Thymus (tissue), 11 donors: Measurements from ENCODE around the gene SPRR2F. TPM values are rescaled to one million over a fixed set of nuclear protein-coding genes. Genes with fewer than 3 reads are reported as not detected.
"Not testable (repeated sequence)": the region's sequence is repeated elsewhere in the genome, so short reads cannot be mapped to it uniquely, and the experiment has no call there.

Source experiments
- DNase-seq, 9 donors: peaks; one replicate each; pipeline ENCODE4 v3.0.0-alpha.2; 2013; ENCODE audit warnings: low spot score in 9 of 9, low read depth in 6 of 9, missing footprints in 1 of 9
- H3K27ac ChIP-seq, 2 donors: one replicate each; pipeline ENCODE4 v1.5.1; 2013; ENCODE audit warnings: control low read depth in 1 of 2, low read depth in 1 of 2, low read length in 1 of 2, mild to moderate bottlenecking in 1 of 2, moderate library complexity in 1 of 2
- H3K27me3 ChIP-seq, 2 donors: one replicate each; pipeline ENCODE4 v1.5.1; 2013; ENCODE audit warnings: low read length in 1 of 2; ENCODE audit not compliant: control insufficient read depth in 2 of 2, insufficient read depth in 1 of 2
- H3K36me3 ChIP-seq, 2 donors: one replicate each; pipeline ENCODE4 v1.5.1; 2013; ENCODE audit warnings: low read length in 1 of 2, mild to moderate bottlenecking in 1 of 2, moderate library complexity in 1 of 2; ENCODE audit not compliant: control insufficient read depth in 2 of 2, insufficient read depth in 2 of 2
- H3K4me1 ChIP-seq, 2 donors: one replicate each; pipeline ENCODE4 v1.5.1; 2013; ENCODE audit warnings: low read length in 2 of 2; ENCODE audit not compliant: control insufficient read depth in 2 of 2, insufficient read depth in 2 of 2
- H3K4me3 ChIP-seq, 2 donors: one replicate each; pipeline ENCODE4 v1.5.1; 2013; ENCODE audit warnings: low read length in 2 of 2, control low read depth in 1 of 2, mild to moderate bottlenecking in 1 of 2
- H3K9me3 ChIP-seq, 2 donors: one replicate each; pipeline ENCODE4 v1.5.1; 2013; ENCODE audit warnings: low read length in 1 of 2, mild to moderate bottlenecking in 1 of 2; ENCODE audit not compliant: control insufficient read depth in 2 of 2, insufficient read depth in 1 of 2
- WGBS: extraction: QIAGEN DNeasy Blood & Tissue Kit; methylation state at CpG from one replicate; pipeline ENCODE4 v1.1.7; 2013; 5-methylcytosine and 5-hydroxymethylcytosine counted together
- polyA plus RNA-seq: library from polyadenylated mRNA; stranded (reverse); fragments of 200-250 nt; gene quantifications from one replicate; pipeline ENCODE4 v1.2.3, GENCODE V29; 2013
- total RNA-seq: library from RNA; stranded (reverse); fragments of 120-200 nt; gene quantifications from one replicate; pipeline ENCODE4 v1.2.4, GENCODE V29; 2013
- donor health status: healthy.

The SPRR2F gene
- total and polyA plus RNA-seq, 2 donors = 0.09 to 0.94 TPM

DNA sequence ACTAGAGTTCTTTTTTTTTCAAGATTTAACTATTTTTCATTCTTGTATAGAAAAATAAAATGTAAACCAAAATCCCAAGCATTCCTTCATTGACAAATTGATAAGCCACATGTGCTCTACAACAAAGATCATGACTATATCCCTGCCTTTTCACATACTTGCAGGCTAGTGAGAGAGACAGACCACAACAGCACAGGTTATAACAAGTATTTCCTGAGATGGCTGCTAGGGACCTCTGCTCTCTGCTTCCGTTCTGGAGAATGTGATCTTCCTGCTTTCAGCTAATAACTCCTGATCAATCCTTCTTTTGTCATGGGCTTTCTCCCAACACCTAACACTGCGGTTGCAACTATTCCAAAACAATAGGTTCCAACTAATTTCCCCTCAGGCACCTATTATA, 14.0 kb upstream of the SPRR2F start:
- no peaks in the 10 kb centered on the region for H3K9me3 ChIP-seq
- no peak for DNase-seq
- H3K27ac ChIP-seq = no peak overlapping the region
- no peak overlapping the region for H3K4me3 ChIP-seq
- no peaks in the 10 kb centered on the region for H3K27me3 ChIP-seq
- WGBS = 67% methylated on average over 2 of the region's 2 CpGs
- H3K36me3 ChIP-seq = no peaks in the 10 kb centered on the region
- H3K4me1 ChIP-seq = no peaks in the 10 kb centered on the region

DNA sequence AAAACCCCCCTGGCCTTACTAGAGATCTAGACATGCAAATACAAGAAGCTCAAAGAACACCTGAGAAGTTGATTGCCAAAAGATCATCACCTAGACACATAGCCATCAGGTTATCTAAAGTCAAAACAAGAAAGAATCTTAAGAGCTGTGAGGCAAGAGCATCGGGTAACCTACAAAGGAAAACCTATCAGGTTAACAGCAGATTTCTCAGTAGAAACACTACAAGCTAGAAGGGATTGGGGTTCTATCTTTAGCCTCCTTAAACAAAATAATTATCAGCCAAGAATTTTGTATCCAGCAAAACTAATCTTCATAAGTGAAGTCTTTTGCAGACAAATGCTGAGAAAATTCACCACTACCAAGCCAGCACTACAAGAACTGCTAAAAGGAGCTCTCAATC, 12.2 kb upstream of the SPRR2F start:
- H3K4me1 ChIP-seq = no peaks in the 10 kb centered on the region
- 98% methylated on average over 1 of the region's 1 CpG for WGBS
- H3K9me3 ChIP-seq = no peaks in the 10 kb centered on the region
- no peak overlapping the region for H3K27ac ChIP-seq
- H3K4me3 ChIP-seq = no peak overlapping the region
- no peaks in the 10 kb centered on the region for H3K27me3 ChIP-seq
- H3K36me3 ChIP-seq = no peaks in the 10 kb centered on the region
- DNase-seq = no peak

DNA sequence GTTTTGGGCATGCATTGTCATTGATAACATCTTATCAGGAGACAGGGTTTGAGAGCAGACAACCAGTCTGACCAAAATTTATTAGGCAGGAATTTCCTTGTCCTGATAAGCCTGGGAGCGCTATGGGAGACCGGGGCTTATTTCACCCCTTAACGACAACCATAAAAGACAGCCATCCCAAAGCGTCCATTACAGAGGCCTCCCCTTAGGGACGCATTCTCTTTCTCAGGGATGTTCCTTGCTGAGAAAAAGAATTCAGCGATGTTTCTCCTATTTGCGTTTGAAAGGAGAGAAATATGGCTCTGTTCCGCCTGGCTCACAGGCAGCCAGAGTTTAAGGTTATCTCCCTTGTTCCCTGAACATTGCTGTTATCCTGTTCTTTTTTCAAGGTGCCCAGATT, 10.5 kb upstream of the SPRR2F start:
- not testable (repeated sequence) for H3K9me3 ChIP-seq, H3K36me3 ChIP-seq, H3K27ac ChIP-seq, H3K4me3 ChIP-seq, DNase-seq, H3K27me3 ChIP-seq, H3K4me1 ChIP-seq
- WGBS = 85% methylated on average over 8 of the region's 8 CpGs

DNA sequence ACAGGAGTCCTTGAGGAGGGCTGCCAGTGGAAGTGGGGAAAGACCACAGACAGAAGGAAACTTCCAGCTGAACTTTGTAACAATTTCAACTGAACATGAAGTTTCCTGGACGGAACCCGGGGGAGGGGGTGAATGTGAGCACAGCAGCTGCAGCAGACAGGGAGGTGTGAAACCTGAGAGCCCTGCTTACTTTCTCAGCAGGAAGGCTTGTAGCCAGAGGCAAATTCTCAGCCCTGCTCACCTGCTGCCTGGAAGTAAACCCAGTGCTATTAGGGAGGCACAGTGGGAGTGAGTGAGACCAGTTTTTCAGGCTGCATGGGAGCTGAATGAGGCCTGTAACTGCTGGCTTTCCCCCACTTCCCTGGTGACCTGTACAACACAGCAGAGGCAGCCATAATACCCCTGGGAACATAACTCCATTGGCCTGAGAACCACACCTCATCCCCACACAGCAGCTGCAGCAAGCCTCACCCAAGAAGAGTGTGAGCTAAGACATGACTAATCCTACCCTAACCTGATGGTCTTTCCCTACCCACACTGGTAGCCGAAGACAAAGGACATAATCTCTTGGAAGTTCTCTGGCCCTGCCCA, 9.6 kb upstream of the SPRR2F start:
- Histone ChIP-seq H3K4me3 (no peak overlapping the region), H3K27me3 (no peaks in the 10 kb centered on the region), H3K27ac (no peak overlapping the region), H3K4me1 (no peaks in the 10 kb centered on the region), H3K9me3 (no peaks in the 10 kb centered on the region), H3K36me3 (no peaks in the 10 kb centered on the region)
- 61% methylated on average over 3 of the region's 3 CpGs for WGBS
- peak in 1 of 9 donors; percentile 7 for DNase-seq

DNA sequence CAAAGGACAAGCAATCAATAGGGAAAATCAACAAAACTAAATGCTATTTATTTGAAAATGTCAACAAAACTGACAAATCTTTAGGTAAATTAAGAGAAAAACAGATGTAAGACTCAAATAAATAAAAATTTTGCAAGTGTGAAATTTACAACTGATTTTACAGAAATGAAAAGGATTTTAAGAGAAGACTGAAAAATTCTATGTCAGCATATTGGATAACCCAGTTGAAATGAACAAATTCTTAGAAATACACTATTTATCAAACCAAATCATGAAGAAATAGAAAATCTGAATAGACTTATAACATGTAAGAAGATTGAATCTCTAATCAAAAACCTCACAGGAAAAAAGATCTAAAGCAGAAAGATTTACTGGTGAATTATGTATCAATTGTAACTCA, 7.6 kb upstream of the SPRR2F start:
- no peaks in the 10 kb centered on the region for H3K36me3 ChIP-seq
- no peak for DNase-seq
- no peaks in the 10 kb centered on the region for H3K27me3 ChIP-seq
- H3K4me1 ChIP-seq = no peaks in the 10 kb centered on the region
- H3K27ac ChIP-seq = no peak overlapping the region
- H3K4me3 ChIP-seq = no peak overlapping the region
- no peaks in the 10 kb centered on the region for H3K9me3 ChIP-seq

DNA sequence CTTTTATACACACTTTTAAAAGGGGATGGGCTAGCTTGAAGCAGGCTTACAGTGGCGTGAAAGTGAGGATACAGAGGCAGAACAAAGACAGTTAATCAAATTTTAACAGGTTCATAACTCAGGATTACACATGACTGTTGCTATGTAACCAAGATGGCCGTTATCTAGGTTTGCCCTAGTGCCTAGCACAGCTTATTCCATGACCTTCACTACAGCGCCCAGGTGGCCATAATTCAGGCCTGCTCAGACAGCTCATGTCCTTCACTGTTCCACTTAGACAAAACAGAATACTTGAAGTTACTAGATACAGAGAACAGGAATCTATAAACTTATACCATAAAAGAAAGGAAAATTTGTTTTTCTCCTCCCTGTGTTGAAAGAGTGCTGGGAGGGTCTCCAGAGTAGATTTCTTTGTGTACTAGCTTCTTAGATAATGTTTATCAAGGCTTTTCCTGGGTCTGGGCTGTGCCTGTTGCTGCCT, 6.2 kb upstream of the SPRR2F start:
- Histone ChIP-seq H3K27me3 (no peaks in the 10 kb centered on the region), H3K9me3 (no peaks in the 10 kb centered on the region), H3K4me1 (no peaks in the 10 kb centered on the region), H3K27ac (no peak overlapping the region), H3K4me3 (no peak overlapping the region), H3K36me3 (no peaks in the 10 kb centered on the region)
- WGBS = 82% methylated on average over 3 of the region's 3 CpGs
- no peak for DNase-seq

DNA sequence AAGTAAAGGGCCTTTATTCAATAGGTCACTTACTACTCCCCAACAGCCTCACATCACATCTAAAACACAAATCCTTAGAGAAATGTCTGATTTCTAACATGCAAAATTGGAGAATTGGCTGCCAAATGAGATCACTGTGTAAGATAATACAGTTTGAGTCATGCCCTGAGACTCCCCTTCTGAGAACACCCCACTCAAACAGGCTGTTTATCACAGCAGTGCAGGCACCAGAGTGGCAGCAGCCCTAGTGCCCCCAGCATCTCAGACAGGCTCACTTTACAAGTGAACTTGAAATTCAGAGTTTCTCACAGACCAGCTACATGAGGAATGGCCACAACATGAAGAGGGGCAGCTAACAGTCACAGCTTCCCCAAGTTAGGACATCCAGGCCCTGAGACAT, 1.9 kb upstream of the SPRR2F start:
- not testable (repeated sequence) for H3K27me3 ChIP-seq, H3K4me1 ChIP-seq, H3K4me3 ChIP-seq

DNA sequence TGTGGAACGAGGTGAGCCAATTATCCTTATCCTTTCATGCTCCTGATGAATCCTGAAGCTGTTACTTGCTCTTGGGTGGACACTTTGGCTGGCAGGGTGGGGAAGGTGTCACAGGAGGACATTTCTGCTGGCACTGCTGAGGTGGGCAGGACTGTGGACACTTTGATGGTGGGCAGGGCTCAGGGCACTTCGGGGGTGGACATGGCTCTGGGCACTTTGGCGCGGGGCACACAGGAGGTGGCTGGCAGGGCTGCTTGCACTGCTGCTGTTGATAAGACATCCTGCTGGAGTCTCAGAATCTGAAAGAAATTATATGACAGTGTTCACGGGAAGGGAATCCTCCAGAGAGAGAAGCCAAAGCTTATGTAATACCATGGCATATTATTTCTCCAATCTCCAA, 862 bp downstream of the SPRR2F start:
- not testable (repeated sequence) for H3K4me3 ChIP-seq, H3K4me1 ChIP-seq, H3K27ac ChIP-seq, H3K36me3 ChIP-seq, H3K27me3 ChIP-seq, DNase-seq, H3K9me3 ChIP-seq
- 89% methylated on average over 5 of the region's 5 CpGs for WGBS

More for the DNA sequence above, 1.9 kb upstream of the SPRR2F start:
- not testable (repeated sequence) for H3K27ac ChIP-seq, H3K9me3 ChIP-seq, DNase-seq, H3K36me3 ChIP-seq

DNA sequence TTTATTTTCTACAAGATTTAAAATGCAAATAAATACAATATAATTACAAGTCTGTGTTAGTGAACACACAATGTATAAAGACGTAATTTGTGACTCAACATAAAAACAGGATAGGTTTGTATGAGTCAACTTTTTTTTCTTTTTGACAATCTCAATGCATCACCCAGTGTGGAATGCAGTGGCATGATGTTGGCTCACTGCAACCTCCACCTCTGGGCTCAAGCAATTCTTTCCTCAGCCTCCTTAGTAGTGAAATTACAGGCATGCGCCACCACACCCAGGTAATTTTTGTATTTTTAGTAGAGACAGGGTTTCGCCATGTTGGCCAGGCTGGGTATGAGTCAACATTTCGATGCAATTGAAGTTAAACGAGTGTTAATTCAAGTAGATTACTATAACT, 13.1 kb downstream of the SPRR2F start:
- WGBS = 97% methylated on average over 5 of the region's 5 CpGs
- no peak for DNase-seq
- no peaks in the 10 kb centered on the region for H3K27me3 ChIP-seq

More for the DNA sequence above, 13.1 kb downstream of the SPRR2F start:
- Histone ChIP-seq H3K36me3 (no peaks in the 10 kb centered on the region), H3K27ac (no peak overlapping the region), H3K9me3 (no peaks in the 10 kb centered on the region), H3K4me1 (no peaks in the 10 kb centered on the region), H3K4me3 (no peak overlapping the region)
